Activated gamma-delta T cell treated with anti-CD3 and anti-CD28 coated beads, Interleukin-2, amount 50 U/mL, for 16 hours (primary cell): ENCODE data around the gene DEAF1.

Source experiments
- DNase-seq: peaks from one replicate; pipeline ENCODE4 v3.0.0-alpha.2; 2020; ENCODE audit warnings: low read depth

DEAF1 gene

DNA sequence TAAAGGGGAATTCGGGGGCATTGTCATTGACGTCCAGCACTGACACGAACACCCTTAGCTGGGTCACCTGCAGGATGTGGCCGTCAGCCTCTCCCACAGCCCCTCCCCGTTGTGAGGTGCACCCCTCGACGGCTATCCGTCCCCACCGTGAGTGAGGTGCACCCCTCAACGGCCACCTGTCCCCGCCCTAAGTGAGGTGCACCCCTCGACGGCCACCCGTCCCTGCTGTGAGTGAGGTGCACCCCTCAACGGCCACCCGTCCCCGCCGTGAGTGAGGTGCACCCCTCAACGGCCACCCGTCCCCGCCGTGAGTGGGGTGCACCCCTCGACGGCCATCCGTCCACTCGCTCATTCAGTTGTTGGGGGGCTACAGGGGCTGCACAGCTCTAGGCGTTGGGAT is 73.2 kb downstream of the DEAF1 start:
- no peak for DNase-seq

DNA sequence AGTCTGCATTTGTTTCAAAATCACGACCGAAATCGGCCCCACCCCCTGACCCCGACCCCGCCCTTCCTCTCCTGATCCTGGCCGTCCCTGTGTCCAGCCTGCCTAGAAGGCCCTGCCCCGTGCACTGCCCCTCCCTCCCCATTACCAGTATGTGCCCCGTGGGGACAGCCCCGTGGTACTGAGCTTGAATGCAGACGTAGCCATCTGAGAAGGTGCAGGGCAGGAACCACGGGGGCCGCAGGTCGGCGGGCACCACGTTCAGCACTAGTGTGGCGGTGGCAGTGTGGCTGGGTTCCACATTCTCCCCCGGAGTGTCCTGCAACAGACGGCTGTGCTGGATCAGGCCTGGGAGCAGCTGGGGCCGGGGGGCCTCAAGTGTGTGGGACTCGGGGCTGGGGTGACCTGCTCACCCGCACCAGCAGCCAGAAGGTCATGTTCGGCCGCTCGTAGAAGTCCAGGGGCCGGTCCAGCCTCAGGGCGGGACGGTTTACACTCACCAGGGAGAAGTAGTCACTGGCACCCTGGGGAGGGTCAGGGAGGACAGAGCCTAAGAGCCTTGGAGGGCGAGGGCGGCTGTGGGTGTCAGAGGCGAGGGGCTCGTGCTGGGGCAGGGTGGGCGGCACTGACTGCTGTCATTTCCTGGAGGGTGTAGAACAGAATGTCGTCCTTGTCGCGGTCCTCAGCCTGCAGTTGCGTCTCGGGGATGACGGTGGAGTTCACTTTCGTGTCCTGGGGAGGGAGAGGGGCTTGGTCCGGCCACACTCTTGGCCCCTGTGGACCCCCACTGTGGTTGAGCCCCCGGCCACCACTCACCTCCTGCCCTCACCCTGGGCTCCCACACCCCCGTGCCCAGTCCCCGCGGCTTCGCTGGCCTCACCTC is 73.8 kb downstream of the DEAF1 start:
- DNase-seq, result no peak

DNA sequence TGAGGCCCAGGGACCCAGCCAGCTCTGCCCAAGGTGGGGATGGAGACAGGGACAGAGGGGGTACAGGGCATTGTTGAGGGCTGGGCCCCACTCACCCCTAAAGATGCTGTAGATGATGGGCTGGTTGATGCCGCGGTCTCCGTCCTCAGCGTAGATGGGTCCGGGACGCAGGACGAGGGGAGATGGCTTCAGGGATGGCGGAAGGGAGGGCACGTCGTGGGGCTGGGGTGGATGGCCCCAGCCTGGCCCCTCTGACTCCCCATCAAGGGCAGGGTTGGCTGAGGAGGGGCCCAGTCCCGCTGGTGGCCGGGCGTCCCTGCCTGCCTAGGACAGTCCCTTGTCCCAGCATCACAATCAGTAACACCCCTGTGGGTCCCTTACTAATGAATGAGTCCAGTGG is 74.8 kb downstream of the DEAF1 start:
- no peak for DNase-seq

DNA sequence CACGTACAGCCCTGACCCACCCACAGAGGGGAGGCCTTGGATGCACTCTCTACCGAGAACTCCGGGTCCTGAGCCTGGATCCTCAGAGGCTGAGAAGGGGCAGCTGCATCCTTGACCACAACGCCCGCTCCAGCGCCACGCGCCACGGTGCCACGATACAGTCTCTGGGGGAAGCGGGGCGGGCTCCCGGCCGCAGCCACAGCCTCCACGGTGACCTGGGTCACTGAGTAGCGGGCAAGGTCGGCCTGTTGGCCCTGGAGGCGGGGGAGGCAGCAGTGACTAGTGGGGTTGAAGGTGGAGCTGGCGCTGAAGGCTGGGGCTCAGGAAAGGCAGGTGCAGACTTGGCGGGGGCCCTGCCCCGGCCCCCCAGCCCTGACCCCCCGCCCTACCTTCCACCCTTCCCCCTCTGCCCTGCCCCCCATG is 75.4 kb downstream of the DEAF1 start:
- no peak for DNase-seq

DNA sequence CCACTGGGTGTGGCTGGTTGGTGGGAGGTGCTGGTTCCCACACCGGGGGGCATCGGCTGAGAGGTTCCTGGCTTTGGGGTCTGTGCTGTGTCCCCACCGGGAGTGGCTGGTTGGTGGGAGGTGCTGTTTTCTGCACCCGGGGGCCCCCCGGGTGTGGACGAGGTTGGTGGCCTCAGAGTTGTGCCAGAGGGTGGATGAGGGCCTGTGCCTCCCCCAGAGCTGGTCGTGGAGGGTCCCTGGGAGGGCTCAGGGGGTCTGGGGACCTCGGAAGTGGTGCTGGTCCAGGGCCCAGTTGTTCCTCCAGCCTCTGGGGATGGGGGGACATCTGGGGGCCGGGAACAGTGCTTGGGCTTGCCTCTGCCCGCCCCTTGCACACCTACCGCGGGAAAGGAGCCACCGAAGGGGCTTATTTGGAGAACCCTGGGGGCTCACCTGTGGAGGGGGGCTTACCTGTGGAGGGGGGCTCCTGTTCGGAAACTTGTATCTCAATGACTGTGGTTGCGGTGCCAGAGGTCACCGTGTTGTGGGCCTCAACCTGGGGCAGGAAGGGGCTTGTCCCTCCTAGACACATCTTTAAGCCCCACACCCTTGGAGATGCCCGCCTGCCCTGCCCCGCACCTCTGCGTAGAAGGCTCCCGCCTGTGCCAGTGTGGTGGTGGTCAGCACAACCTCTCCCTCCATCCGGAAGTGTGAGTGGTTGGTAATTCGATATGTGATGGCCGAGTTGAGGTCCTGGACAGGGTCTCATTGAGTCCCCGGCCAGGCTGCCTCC is 76.0 kb downstream of the DEAF1 start:
- DNase-seq, result no peak

DNA sequence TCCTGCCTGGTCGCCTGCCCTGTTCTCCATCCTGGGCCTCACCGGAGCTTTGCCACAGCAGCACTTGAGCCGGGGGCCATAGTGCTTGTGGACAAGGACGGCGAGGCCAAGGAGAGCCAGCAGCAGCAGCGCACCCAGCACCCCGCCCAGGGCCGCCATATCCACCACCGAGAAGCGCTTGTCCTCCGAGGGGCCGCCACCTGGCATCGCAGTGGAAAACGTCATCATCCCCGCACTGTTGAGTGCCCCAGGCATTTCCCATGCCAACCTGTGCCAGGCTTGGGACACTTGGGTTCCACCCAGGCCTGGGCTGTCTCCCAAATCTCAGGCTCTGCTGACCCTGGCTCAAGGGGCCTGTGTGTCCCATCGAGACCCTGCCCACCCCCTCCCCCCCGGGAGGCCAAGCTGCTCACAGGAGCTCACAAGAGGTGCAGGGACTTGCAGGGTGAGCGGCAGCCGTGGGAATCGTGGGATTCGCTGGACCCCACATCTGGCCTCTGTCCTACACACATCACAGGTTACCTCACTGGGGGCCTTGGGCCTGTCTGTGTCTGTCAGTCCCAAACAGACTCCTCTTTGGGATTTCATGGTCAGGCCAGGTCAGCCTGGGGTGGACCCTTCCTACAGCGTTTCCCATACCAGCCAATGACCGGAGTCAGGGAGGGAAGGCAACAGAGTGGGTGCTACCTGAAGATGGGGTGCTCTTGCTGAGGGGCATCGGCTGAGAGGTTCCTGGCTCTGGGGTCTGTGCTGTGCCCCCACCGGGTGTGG is 76.9 kb downstream of the DEAF1 start:
- DNase-seq, result no peak

DNA sequence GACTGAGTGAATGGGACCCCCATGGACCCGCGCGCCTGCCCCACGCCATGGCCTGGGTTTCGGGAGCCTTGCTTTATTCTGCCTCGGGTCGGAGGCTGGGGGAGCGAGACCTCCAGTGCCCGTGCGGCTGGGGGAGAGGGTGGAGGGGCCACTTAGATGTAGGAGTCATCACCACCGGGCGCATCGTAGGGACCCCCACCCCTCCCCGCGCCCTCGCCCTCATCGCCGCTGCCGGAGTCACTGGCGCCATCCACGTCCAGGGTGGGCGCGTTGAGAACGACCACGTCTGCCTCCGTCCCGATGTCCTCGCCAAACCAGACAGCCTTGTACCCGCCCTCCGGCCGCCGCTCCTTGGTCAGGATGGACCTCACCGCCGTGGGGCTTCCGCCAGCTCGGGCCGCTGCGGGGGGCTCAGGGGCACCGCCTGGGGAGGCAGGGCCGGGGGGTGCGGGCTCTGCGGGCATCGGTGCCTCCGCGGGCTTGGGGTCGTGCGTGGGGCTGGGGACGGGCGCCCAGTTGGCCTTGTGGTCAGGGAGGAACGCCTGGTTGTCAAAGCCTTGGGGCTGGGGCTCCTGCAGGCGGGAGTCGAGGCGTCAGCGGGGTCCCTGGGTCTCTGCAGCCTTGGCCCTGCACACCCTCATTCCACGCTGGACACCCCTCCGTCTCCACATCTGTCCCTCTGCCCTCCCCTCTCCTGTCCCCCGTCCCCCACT is 77.7 kb downstream of the DEAF1 start:
- DNase-seq, result no peak

DNA sequence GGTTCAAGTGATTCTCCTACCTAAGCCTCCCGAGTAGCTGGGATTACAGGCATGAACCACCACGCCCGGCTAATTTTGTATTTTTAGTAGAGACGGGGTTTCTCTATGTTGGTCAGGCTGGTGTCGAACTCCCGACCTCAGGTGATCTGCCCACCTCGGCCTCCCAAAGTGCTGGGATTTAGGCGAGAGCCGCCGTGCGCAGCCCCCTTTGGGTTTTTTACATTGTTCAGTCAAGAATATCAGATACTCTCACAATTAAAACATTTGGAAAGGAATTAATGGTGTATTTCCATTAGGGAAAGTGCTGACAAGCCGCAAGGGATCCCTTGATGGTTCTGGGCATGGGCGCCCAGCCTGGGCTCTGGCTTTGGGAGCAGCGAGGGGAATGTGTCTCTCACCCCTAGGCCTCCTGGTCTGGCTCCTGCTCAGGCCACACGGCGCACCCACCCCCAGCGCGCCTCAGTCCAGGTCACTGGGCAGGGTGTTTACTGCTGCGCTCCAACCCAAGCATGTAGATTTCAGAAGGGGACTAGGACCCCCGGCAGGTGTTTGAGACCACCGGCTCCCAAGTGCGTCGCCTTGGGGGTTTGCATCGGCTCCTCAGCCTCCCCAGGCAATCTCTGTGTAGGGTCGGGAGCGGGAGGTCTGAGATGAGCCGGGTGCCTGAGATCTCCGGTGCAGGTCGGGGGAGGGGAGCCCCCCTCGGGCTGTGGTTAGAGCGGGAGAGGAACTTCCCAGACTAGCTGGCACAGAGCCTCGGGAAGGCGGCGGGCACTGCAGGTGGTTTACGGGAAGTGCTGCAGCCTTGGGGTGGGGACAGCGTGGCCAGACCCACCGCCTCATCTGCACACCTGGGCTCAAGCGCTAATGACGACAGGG is 78.5 kb downstream of the DEAF1 start:
- no peak for DNase-seq

DNA sequence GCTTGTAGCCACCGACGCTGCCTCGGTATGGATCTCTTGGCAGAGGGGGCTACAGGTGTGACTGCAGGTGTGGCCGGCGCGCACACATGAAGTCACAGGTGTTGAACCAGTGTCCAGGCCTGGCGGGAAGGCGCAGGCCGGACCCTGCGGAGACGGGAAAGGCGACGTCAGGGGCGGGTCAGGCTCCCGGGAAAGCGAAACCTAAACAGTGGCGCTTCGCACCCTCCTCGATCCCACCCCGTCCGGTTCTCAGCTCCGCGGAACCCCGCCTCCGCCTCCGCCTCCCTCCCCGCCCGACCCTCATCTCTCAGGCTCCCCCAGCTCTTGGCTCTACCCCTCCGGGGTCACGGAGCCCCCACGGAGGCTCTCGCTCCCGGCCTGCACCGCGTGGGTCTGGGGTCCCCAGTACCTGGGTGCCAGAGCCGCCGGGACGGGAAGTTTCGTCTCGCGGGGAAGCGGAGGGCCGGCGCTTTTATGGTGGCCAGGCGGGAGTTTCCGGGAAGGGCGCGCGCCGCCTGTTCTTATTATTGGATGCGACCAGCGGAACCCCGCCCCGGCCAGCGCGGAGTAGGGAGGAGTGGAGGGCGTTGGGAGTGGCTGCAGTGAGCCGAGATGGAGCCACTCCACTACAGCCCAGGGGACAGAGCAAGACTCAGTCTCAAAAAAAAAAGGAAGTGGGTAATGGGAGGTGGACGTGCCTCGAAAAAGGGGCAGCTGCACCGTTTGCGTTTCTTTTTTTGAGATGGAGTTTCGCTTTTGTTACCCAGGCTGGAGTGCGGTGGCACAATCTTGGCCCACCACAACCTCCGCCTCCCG is 79.3 kb downstream of the DEAF1 start, which contains the start of gene IRF7:
TSS of gene IRF7 (minus strand) at position 447 of the 816 bp plus-strand sequence. CDS start 586 bp downstream, outside the sequence.
- DNase-seq, result peak; percentile 72

DNA sequence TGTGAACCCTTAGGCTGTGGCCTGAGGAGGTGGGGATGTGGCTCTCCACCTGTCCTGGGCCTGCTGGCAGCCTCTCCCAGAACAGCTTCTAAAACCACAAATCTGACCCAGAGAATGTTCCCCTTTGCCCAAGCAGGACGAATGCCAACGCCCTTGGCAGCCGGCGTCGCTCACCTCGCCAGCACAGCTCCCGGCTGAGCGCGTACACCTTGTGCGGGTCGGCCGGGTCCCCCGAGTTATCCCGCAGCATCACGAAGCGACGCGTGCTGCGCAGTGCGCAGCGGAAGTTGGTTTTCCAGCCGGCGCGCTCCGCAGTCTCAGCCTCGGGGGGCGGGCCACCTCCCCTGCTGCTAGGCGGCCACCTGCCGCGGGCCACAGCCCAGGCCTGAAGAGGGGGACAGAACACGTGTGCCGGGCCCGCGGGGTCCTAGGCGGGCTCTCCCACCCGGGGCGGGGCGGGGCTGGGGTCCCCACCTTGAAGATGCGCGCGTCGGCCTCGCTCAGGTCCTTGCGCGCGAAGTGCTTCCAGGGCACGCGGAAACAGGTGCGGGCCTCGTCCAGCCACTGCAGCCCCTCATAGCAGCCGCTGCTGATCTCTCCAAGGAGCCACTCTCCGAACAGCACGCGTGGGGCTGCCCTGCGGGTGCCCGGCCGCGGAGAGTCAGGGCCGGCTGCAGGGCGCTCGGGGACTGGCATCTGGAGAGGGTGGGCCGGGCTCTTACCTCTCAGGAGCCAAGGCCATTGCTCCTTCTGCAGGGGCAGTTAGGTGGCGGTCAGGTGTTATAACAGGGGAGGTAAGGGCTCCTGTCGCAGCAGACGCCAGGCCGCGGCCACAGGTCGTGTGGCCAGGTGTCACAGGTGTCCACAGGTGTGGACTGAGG is 80.2 kb downstream of the DEAF1 start:
- no peak for DNase-seq

DNA sequence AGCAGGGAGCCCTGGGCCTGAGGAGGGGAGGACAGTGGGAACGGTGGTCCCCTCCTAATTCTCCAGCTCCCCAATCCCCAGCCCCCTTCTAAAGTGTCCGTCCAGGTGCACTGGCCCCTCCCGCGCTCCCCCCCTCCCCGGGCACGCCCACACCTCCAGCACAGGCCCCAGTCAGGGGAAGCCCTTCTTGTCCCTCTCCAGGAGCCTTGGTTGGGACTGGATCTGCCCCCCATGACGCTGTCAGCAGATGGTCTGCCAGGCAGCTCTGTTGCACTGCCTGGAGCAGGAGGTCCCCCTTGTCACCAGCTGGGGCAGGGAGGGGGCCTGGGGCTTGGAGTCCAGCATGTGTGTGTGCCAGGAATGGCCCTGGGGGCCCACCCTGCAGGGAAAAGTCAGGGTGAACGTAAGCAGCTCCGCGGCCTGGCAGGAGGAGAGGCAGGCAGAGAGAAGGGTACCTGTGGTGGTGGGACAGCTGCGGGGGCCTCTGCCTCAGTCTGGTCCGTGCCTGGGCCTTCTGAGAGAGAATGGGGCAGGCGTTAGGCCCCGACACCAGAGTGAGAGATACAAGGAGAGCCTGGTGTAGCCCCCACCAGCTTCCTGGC is 80.9 kb downstream of the DEAF1 start:
- DNase-seq, result no peak

DNA sequence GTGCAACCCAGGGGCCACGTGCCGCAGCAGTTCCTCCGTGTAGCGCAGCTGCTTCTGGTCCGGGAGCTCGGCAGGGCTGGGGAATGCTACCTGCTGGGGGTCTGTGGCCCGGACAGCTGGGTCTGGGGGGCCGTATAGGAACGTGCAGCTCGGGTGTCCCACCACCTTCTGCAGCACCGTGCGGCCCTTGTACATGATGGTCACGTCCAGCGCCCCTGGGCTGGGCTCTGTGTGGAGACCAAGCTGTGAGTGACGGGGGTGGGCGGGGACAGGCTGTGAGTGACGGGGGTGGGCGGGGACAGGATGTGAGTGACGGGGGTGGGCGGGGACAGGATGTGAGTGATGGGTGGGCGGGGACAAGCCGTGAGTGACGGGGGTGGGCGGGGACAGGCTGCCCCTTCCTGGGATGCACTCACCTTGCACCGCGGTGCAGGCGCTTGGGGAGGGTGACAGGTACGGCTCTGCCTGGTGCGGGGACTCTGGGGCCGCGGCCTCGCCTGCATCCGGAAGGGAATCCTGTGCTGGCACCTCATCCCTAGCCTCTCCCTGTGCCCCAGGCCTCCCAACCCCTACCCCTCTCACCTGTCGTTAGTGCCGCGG is 81.6 kb downstream of the DEAF1 start:
- DNase-seq, result peak; percentile 72

DNA sequence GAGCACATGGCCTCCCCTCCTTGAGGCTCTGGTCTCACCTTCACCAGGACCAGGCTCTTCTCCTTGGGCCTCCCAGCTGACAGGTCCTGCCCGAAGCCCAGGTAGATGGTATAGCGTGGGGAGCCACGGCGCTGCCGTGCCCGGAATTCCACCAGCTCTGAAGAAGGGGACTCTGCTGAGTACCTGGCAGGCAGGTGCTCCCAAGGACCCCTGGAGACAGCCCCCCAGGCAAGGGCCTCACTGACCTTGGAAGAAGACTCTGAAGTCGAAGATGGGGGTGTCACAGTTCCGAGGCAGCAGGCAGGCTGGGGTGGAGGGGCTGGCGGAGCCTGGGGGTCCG is 82.1 kb downstream of the DEAF1 start:
- no peak for DNase-seq

DNA sequence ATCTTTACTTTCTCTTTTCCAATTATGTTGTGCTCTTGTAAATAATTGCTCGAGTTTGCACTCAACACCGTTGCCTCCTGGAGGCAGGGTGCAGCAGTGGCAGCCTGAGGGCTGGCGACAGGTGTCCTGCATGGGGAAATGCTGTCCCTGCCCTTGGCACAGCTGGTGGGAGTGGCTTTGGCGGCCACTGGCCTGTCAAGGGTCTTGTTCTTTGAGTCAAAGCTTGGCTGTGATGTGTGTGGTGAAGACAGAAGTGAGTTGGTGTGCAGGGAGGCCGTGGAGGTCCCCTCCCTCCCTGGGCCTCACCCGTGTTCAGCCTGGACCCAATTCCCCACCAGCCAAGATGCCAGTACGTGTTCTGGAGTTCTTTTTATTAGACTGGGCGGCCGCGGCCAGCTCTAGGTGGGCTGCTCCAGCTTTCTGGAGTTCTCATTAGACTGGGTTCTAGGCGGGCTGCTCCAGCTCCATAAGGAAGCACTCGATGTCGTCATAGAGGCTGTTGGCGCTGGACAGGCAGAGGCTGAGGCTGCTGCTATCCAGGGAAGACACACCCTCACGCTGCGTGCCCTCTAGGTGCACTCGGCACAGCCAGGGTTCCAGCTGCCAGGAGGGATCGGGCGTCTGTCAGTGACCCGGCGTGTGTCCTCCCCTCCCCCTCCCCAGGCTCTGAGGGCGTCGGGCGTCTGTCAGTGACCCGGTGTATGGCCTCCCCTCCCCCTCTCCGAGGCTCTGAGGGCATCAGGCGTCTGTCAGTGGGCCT is 82.6 kb downstream of the DEAF1 start:
- no peak for DNase-seq

DNA sequence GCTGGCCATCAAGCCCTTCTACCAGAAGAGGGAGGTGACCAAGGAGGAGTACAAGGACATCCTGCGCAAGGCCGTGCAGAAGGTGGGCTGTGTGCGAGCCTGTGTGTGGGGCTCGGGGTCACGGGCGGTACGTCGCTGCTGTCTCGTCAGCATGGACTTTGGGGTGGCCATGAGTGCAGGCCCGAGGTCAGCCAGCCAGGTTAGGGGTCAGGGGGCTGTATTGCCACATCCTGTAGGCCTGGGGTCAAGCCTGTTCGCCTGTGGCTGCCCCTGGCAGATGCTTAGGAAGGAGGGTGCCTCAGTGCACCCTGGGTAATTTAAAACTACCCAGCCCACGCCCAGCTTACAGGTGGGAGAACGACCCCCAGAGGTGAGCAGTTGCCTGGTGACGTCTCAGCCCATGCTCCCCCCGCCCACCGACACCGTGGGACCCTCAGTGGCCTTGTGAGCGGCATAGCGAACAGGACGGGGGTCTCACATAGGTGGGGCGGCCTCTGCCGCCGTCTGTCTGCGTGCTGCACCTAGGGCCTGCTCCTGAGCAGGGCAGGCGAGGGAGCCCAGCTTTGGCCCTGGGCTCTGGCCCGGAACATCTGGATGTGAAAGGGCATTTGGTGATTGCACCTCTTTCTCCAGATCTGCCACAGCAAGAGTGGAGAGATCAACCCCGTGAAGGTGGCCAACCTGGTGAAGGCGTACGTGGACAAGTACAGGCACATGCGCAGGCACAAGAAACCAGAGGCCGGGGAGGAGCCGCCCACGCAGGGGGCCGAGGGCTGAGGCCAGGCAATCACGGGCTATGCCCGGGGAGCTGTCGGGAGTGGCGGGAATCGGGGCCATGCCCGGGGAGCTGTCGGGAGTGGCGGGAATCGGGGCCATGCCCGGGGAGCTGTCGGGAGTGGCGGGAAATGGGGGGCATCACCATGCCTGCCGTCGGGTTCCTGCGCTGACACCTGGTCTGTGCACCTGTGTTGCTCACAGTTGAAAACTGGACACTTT is 83.7 kb downstream of the DEAF1 start:
- DNase-seq, result no peak

DNA sequence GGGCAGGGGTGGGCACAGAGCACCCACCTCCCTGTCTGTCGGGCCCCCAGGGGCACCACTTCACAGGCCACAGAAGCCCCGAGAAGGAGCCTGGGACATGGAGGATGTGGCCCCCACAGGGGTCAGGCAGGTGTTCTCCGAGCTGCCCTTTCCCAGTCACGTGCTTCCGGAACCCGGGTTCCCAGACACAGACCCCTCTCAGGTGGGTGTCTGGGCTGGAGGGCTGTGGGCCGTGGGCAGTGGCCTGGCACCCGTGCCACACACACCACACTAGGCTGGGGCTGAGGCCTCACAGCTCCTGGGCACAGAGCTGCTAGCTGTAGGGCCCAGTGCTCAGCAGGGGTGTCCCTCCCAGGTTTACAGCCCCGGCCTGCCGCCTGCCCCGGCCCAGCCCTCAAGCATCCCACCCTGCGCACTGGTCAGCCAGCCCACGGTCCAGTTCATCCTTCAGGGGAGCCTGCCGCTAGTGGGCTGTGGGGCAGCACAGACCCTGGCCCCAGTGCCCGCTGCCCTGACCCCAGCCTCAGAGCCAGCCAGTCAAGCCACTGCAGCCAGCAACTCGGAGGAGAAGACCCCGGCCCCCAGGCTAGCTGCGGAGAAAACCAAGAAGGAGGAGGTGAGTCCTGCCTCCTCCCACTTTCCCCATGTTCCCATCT is 84.7 kb downstream of the DEAF1 start:
- DNase-seq, result no peak
